HepG2 (cell line): ENCODE data around the gene SRD5A1.

Experiments
- POLR2A ChIP-seq, 2 experiments: IDR thresholded peaks; 2 replicates each; pipeline ENCODE4 v1.6.1; 2011; ENCODE audit warnings: low read depth in 2 of 2, low read length in 2 of 2, mild to moderate bottlenecking in 1 of 2, moderate library complexity in 1 of 2; ENCODE audit not compliant: insufficient read depth in 1 of 2
- POLR2AphosphoS5 ChIP-seq: IDR thresholded peaks from 2 replicates; pipeline ENCODE4 v1.6.1; 2012; ENCODE audit warnings: low read depth, low read length
- TRIM24 ChIP-seq: sonication (generic); formaldehyde crosslinking; IDR thresholded peaks from 2 replicates; pipeline ENCODE4 v1.8.0; 2022; ENCODE audit warnings: mild to moderate bottlenecking, missing genetic modification reagents
- ZBTB8A ChIP-seq: sonication (generic); formaldehyde crosslinking; IDR thresholded peaks from 2 replicates; pipeline ENCODE4 v1.4.0; 2020; ENCODE audit warnings: mild to moderate bottlenecking, low read depth, missing genetic modification reagents, borderline replicate concordance
- ZNF253 ChIP-seq: sonication (generic); formaldehyde crosslinking; IDR thresholded peaks from 2 replicates; pipeline ENCODE4 v1.8.0; 2022; ENCODE audit warnings: mild to moderate bottlenecking, missing genetic modification reagents, borderline replicate concordance
- ZNF549 ChIP-seq: sonication (generic); formaldehyde crosslinking; IDR thresholded peaks from 2 replicates; pipeline ENCODE4 v1.5.0; 2020; ENCODE audit warnings: missing genetic modification reagents

DNA sequence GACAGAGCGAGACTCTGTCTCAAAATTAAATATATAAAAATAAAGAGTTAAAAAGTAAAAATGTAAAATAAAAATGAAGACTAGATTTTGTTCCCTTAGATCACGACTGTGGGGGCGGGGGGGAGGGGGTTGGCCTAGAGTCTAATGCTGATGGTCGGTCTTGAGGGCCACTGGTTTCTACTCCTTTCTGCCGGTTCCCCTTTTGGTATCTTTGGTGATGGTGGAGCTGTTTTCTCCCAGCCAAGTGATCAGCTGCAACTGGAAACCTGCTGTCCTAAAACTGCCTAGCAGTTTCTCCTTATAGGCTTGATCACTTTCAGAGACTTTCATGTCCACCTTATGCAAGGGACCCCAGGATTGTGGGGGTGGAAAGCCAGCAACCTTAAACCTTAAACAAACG lies 1.1 kb downstream of the SRD5A1 start:
- no peak for TF ChIP-seq POLR2A (IDR thresholded peaks at IDR 0.05; ENCODE audit: insufficient read depth in 1 of 2, low read depth in 2 of 2, low read length in 2 of 2)
- no peak for TF ChIP-seq POLR2AphosphoS5
- TF ChIP-seq ZBTB8A (CRISPR knock-in tag): no peak
- TF ChIP-seq TRIM24 (CRISPR knock-in tag): no peak
- no peak for TF ChIP-seq ZNF253 (CRISPR knock-in tag)
- TF ChIP-seq ZNF549 (CRISPR knock-in tag): no peak
